ENCODE measurements around the gene CCDC83. TPM values are rescaled to one million over a fixed set of nuclear protein-coding genes. Genes with fewer than 3 reads are reported as not detected.

Gene CCDC83
- total RNA-seq, 4 donors from 2014 or later, result 0.21 TPM; not detected in 3

- Histone ChIP-seq H3K27me3 (no peaks in the 10 kb centered on the region), H3K36me3 (no peaks in the 10 kb centered on the region), H3K4me3 (no peak overlapping the region), H3K27ac (no peak overlapping the region), H3K9me3 (no peaks in the 10 kb centered on the region), H3K4me1 (no peaks in the 10 kb centered on the region)
- intact Hi-C loops (cut with DNase I; ENCODE audit: low total_unique reads), result no loop called here
- TF ChIP-seq CTCF (IDR thresholded peaks at IDR 0.05), result no peak
- no peak for TF ChIP-seq POLR2A (IDR thresholded peaks at IDR 0.05)
- DNase-seq, result no peak
These were observed 11.1 kb downstream of the CCDC83 start for GRCh38 chr11:85866137-85866827.

- intact Hi-C loops (cut with DNase I; ENCODE audit: low total_unique reads), result no loop called here
- Histone ChIP-seq H3K9me3 (no peaks in the 10 kb centered on the region), H3K4me3 (no peak overlapping the region), H3K4me1 (no peaks in the 10 kb centered on the region), H3K27me3 (no peaks in the 10 kb centered on the region), H3K36me3 (no peaks in the 10 kb centered on the region), H3K27ac (no peak overlapping the region)
- DNase-seq, result no peak
- TF ChIP-seq POLR2A (IDR thresholded peaks at IDR 0.05), result no peak
- no peak for TF ChIP-seq CTCF (IDR thresholded peaks at IDR 0.05)
These were observed 12.6 kb downstream of the CCDC83 start for GRCh38 chr11:85867751-85868150.

GRCh38 chr11:85869781-85870180 lies 14.6 kb downstream of the CCDC83 start:
- TF ChIP-seq CTCF (IDR thresholded peaks at IDR 0.05) (no peak), POLR2A (IDR thresholded peaks at IDR 0.05) (no peak)
- H3K4me1 ChIP-seq, result no peaks in the 10 kb centered on the region
- no peak overlapping the region for H3K27ac ChIP-seq
- intact Hi-C loops (cut with DNase I; ENCODE audit: low total_unique reads), result no loop called here
- no peaks in the 10 kb centered on the region for H3K9me3 ChIP-seq
- H3K4me3 ChIP-seq, result no peak overlapping the region
- DNase-seq, result no peak
- peaks cover 0 to 2% of the 10 kb centered on the region in 2 donors for H3K36me3 ChIP-seq
- H3K27me3 ChIP-seq, result no peaks in the 10 kb centered on the region

- no peaks in the 10 kb centered on the region for H3K9me3 ChIP-seq
These were observed 19.1 kb downstream of the CCDC83 start for GRCh38 chr11:85874265-85874664.

More at GRCh38 chr11:85874265-85874664, 19.1 kb downstream of the CCDC83 start:
- no peak for DNase-seq
- H3K4me1 ChIP-seq, result no peaks in the 10 kb centered on the region
- intact Hi-C loops (cut with DNase I; ENCODE audit: low total_unique reads), result no loop called here
- no peak overlapping the region for H3K27ac ChIP-seq
- no peak overlapping the region for H3K4me3 ChIP-seq
- TF ChIP-seq CTCF (IDR thresholded peaks at IDR 0.05), result no peak
- H3K27me3 ChIP-seq, result no peaks in the 10 kb centered on the region
- peaks cover 0 to 2% of the 10 kb centered on the region in 2 donors for H3K36me3 ChIP-seq

Data from uterus (tissue), 4 donors.